GM18517 (cell line): Measurements from ENCODE around the gene LONRF2.
"Not testable (repeated sequence)": the region's sequence is repeated elsewhere in the genome, so short reads cannot be mapped to it uniquely, and the experiment has no call there.

Experiments used
- ATAC-seq: cut with Tn5 transposase; IDR thresholded peaks from one replicate; pipeline ENCODE4 v1.9.1; 2021; ENCODE audit warnings: mild to moderate bottlenecking, moderate library complexity; ENCODE audit not compliant: unreplicated experiment

The LONRF2 gene

GRCh38 chr2:100321866-100322820, at the start of gene LONRF2:
Gene LONRF2, minus strand, starts transcription at chr2:100322501. Its CDS starts 408 bp downstream, at chr2:100322093.
- ATAC-seq, result no peak

GRCh38 chr2:100367163-100367562, 44.9 kb upstream of the LONRF2 start:
- ATAC-seq, result no peak

- no peak for ATAC-seq
Observed at GRCh38 chr2:100365434-100365833, 43.1 kb upstream of the LONRF2 start.

- ATAC-seq, result not testable (repeated sequence)
Observed at GRCh38 chr2:100362269-100362668, 40.0 kb upstream of the LONRF2 start.

GRCh38 chr2:100359576-100359975, 37.3 kb upstream of the LONRF2 start:
- no peak for ATAC-seq

GRCh38 chr2:100358554-100358953, 36.3 kb upstream of the LONRF2 start:
- no peak for ATAC-seq

GRCh38 chr2:100352521-100352920, 30.2 kb upstream of the LONRF2 start:
- ATAC-seq, result no peak

- no peak for ATAC-seq
Observed at GRCh38 chr2:100350661-100351185, 28.4 kb upstream of the LONRF2 start.

- ATAC-seq, result not testable (repeated sequence)
Observed at GRCh38 chr2:100345144-100345543, 22.8 kb upstream of the LONRF2 start.

- no peak for ATAC-seq
Observed at GRCh38 chr2:100344433-100344832, 22.1 kb upstream of the LONRF2 start.

- ATAC-seq, result not testable (repeated sequence)
Observed at GRCh38 chr2:100342466-100342865, 20.2 kb upstream of the LONRF2 start.

GRCh38 chr2:100339823-100340222, 17.5 kb upstream of the LONRF2 start:
- ATAC-seq, result no peak

GRCh38 chr2:100334929-100335328, 12.6 kb upstream of the LONRF2 start:
- ATAC-seq, result no peak

- no peak for ATAC-seq
Observed at GRCh38 chr2:100327742-100328141, 5.4 kb upstream of the LONRF2 start.

- no peak for ATAC-seq
Observed at GRCh38 chr2:100321179-100321865, 979 bp downstream of the LONRF2 start.

- ATAC-seq, result no peak
Observed at GRCh38 chr2:100320547-100321178, 1.6 kb downstream of the LONRF2 start.

GRCh38 chr2:100317634-100318033, 4.7 kb downstream of the LONRF2 start:
- ATAC-seq, result no peak

- ATAC-seq, result no peak
Observed at GRCh38 chr2:100309973-100310719, 12.2 kb downstream of the LONRF2 start.

- ATAC-seq, result no peak
Observed at GRCh38 chr2:100309311-100309710, 13.0 kb downstream of the LONRF2 start.

GRCh38 chr2:100303744-100304143, 18.6 kb downstream of the LONRF2 start:
- ATAC-seq, result no peak

- ATAC-seq, result no peak
Observed at GRCh38 chr2:100302585-100302892, 19.8 kb downstream of the LONRF2 start.
